GM21723 (cell line): ENCODE measurements around the gene MYL6.

Experiments used
- ATAC-seq: cut with Tn5 transposase; IDR thresholded peaks from one replicate; pipeline ENCODE4 v1.9.1; 2021; ENCODE audit warnings: mild to moderate bottlenecking, moderate library complexity; ENCODE audit not compliant: unreplicated experiment

MYL6 gene

DNA sequence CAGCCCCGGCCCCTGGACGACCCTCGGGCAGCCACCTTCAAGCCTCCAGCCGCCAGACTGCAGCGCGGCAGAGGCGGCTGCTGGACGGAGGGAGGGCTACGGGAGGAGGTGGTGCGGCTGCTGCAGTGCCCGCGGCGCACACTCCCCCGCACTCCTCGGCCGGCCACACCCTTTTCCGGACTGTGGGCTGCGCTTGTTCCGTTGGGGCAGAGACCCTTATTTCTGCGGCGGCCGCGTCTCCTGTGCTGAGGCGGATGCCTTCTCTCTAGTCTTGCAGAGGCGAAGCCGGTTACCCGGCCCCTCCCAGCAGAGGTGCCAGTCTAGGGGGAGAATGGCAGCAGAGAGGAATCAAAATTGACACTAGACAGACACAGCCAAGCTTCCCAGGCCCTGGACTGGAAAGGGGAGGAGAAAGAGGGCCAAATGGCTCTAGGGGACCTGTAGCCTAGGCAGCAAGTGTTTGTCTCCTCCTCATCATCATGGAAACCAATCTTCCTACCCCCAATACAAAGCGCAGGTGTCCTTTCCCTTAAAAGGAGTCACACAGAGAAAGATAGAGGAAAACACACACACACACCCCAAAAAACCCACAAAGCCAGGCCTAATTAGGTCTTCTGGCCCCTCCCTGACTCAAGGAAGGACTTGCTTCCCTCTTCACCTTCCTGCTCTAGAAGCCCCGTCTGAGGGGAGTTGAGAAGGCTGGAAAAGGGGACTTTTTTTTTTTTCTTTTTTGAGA, 28.8 kb upstream of the MYL6 start:
- ATAC-seq: peak; percentile 32

DNA sequence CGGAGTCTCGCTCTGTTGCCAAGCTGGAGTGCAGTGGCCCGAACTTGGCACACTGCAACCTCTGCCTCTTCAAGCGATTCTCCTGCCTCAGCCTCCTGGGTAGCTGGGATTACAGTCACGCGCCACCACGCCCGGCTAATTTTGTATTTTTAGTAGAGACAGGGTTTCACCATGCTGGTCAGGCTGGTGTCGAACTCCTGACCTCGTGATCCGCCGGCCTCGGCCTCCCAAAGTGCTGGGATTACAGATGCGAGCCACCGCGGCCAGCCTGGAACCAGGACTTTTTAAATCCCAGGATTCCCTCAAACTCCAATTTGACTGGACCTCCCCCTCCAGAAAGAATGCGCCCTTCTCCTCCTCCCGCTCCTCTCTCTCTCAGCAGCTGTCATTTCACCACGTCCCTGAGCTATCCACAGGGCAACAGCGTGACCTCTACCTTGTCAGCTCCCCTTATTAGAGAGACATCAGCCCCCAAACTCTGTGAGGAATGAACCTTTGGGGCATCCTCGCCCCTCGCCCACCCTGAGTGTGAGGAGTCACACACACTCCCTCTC, 28.1 kb upstream of the MYL6 start:
- ATAC-seq: no peak

DNA sequence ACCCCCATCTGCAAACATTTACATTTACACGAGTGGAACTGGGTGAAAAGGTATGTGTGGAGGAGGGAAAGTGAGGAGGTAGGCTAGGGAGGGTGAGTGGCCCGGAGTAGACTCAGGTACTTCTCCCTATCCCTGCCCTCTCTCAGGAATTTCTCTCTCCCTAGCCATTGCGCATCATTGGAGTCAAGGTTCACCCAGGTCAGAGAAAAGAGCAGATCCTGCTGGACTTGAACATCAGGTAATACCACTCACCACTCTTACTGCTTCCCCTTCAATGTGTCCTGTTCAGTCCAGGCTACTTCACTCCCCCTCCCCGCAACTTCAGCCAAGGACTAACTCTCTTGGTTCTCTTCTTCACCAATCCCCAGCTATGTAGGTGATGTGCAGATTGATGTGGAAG, 27.3 kb upstream of the MYL6 start:
- no peak for ATAC-seq

DNA sequence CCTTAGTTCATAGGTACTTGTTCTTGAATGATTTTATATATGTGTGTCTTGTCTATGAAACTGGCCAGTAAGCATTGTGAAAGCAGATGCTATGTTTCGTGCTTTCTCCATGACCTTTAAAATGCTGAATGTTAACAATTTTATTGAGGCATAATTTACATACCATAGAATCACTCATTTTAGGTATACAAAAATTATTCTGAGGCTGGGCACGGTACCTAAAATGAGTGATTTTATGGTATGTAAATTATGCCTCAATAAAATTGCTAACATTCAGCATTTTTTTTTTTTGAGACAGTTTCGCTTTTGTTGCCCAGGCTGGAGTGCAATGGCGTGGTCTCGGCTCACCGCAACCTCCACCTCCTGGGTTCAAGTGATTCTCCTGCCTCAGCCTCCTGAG, 23.3 kb upstream of the MYL6 start:
- no peak for ATAC-seq

DNA sequence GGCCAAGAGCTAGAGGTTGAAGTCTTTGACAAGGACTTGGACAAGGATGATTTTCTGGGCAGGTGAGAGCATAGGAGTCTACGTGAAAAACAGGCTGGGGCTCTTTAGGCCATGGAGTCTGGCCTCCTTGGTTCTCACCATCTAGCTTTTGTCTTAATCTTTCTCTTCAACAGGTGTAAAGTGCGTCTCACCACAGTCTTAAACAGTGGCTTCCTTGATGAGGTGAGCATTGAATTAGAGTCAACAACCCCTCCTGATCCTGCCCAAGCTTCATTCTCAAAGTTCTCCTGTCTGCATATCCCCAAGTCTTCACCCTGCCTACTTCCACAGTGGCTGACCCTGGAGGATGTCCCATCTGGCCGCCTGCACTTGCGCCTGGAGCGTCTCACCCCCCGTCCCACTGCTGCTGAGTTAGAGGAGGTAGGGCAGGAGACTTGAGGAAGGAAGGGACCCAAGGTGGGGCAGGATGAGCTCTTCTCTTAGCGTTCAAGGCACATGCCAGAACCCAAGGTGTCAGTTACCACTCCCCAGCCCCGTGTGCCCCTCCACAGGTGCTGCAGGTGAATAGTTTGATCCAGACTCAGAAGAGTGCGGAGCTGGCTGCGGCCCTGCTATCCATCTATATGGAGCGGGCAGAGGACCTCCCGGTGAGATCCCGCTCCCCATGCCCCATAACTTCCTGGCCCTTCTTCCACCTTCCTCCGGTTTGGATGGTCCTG, 20.1 kb upstream of the MYL6 start:
- no peak for ATAC-seq

DNA sequence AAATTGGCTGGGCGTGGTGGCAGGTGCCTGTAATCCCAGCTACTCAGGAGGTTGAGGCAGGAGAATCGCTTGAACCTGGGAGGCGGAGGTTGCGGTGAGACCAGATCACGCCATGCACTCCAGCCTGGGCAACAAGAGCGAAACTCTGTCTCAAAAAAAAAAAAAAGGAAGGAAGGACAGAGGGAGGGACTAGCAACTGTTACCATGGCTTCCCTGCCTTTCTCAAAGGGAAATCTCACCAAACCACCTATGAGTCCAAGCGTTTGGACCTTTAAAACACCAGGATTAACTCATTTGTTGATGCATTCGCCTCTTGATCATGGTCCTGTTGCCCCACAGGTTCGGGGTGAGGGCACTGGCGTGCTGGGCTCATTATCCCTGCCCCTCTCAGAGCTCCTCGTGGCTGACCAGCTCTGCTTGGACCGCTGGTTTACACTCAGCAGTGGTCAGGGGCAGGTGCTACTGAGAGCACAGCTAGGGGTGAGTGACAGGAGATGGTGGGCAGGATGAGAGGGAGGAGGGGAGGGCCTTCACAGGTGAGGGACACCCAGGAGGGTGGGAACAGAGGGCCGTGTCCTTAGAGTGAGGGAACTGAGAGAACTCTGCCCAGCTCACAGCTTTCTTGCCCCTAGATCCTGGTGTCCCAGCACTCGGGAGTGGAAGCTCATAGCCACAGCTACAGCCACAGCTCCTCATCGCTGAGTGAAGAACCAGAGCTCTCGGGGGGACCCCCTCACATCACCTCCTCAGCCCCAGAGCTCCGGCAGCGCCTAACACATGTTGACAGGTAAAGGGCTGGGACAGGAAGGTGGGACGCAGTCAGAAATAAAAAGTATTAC, 16.0 kb upstream of the MYL6 start:
- no peak for ATAC-seq

DNA sequence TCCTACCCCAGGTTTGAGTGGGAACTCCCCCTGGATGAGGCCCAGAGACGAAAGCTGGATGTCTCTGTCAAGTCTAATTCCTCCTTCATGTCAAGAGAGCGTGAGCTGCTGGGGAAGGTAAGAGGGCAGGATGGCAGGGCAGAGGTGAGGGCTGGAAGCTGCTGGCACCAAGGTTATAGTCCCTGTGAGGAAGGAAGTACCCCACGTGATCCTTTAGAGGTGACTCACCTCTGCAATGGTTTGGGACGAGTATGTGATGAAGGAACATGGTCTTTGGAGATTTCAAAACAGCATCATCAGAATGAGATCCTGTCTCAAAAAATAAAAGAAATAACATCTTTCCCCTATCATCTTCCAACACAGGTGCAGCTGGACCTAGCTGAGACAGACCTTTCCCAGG, 14.9 kb upstream of the MYL6 start:
- ATAC-seq: no peak

DNA sequence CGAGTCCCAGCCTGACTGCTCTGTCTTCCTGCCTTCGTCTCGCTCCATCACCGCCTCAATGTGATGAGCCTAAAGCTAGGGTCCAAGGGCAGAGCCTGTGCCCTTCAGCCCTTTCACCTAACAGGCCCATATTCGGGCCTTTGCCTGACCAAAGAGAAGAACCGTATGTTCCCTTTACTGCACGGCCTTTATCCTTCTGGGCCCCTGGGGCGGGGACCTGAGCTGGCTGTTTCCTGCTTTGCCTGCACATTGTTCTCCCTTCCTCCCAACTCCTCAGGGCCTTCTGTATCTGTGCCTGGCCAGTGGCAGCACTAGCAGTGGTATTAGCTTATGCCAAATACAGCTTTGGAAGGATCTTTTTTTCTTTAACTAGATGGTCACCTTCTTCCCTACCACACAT, 14.3 kb upstream of the MYL6 start:
- no peak for ATAC-seq

DNA sequence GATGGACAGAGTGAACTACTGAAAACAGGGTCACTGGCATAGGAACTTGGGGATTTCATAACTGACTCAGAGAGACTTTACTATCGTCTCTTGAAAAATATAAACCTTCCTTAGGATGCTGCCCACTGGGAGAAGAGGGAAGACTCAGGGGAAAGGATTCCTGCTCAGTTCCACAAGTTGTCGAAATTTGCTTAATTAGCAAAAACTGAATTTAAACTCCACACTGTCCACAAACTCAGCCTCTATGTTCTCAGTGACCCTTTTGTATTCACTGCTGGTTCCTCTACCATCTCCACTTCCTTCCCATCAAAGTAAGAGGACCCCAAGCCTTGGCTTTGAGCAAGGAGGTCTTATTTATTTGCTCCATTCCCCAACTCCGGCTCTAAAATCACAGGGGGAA, 12.9 kb upstream of the MYL6 start:
- ATAC-seq: no peak

DNA sequence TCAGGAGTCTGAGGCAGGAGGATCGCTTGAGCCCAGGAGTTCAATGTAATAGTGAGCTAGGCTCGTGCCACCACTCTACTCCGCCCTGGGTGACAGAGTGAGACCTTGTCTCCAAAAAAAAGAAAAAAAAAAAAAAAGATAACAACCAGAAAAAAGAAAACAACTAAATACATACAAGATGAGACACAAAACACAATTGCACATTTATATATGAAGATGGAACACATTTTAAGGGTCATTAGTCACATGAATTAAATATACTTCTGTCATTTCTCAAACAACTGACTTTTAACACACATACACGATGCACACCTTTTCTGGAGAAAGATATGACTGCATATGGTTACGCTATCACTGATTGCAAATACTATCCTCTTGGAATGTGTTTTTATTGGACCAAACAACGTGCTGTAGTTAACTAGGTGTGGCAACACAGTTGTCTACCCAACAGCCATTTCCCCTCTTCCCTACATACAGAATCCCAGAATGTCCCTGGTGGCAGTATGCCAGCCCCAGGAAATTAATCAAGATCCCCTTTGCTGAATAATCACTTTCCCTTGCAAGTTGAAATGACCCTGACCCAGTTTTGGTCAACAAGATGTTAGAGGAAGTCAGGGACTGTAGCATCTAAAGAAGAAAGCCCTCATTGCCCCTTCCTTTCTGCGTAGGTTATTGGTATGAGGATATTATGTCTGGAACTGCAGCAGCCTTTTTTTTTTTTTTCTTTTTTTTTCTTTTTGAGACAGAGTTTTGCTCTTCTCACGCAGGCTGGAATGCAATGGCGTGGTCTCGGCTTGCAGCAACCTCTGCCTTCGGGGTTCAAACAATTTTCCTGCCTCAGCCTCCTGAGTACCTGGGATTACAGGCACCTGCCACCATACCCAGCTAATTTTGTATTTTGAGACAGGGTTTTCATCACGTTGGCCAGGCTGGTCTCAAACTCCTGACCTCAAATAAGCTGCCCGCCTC, 11.4 kb upstream of the MYL6 start:
- ATAC-seq: no peak

DNA sequence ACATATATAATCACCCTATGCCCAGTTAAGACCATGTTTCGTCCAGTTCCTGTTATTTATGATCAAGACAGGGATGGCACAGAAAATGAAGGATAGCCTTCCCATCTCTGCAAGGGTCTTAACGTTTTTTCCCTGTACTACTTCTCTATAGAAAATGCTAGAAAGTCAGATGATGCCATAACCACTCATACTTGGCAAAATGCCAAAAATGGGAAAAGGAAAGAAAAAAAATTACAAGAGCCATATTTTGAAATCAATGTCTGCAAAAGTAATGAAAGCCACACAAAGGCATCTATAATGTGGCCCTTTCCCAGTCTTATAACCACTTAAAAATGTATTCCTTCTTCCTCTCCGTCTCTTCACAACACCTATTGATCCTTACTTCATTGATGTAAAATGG, 7.6 kb upstream of the MYL6 start:
- ATAC-seq: no peak

DNA sequence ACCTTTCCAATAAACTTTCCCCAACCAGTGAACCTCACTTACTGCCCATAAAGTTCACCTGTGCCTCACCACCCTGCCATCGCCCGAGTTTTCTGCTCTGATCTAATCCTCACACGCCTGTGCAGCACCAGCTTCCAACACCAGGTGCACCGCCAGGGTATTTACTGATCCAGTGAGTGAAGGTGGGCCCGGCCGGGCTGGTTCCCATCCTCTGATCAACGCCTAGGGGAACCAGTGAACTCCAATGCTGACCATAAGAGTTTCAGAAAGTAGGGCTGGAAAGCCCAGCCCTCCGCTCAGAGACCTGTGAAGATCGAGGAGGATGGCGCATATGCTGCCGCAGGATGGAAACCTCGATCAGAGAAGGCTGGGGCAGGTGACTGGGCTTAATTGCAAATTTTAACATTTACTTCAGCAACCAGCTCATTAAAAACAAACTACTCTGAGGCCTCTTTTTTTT, 6.5 kb upstream of the MYL6 start:
- peak; percentile 49 for ATAC-seq

DNA sequence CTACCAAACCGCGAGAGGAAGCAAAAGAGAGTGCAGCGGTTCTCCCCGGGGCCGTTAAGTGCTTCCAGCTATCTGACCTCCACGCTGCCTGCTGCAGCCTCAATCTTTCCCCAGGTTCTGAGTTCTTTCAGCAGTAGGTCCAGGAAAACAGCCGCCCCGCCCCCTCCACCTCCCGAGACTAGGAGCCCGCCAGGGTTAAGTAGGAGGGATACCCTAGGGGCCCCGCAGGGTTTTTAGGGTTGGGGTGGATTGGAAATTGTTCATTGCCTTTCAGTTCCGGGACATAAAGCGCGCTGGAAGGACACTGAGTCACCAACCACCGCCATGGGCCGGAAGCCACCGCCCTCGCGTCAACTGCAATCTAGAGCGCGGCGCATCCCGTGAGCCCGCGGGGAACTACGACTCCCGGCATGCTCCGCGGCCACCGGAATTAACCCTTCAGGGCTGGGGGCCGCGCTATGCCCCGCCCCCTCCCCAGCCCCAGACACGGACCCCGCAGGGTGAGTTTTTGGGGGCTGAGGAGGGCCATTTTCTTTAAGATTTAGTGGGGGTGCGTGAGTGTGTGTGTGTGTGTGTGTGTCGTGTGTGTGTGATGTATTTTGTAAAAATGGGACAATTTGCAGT, 5.9 kb upstream of the MYL6 start, which contains the start of gene MYL6B:
MYL6B (plus strand) TSS at position 456 of the 624 bp plus-strand sequence. CDS start 1,332 bp downstream, outside the sequence.
- ATAC-seq: peak; percentile 78

DNA sequence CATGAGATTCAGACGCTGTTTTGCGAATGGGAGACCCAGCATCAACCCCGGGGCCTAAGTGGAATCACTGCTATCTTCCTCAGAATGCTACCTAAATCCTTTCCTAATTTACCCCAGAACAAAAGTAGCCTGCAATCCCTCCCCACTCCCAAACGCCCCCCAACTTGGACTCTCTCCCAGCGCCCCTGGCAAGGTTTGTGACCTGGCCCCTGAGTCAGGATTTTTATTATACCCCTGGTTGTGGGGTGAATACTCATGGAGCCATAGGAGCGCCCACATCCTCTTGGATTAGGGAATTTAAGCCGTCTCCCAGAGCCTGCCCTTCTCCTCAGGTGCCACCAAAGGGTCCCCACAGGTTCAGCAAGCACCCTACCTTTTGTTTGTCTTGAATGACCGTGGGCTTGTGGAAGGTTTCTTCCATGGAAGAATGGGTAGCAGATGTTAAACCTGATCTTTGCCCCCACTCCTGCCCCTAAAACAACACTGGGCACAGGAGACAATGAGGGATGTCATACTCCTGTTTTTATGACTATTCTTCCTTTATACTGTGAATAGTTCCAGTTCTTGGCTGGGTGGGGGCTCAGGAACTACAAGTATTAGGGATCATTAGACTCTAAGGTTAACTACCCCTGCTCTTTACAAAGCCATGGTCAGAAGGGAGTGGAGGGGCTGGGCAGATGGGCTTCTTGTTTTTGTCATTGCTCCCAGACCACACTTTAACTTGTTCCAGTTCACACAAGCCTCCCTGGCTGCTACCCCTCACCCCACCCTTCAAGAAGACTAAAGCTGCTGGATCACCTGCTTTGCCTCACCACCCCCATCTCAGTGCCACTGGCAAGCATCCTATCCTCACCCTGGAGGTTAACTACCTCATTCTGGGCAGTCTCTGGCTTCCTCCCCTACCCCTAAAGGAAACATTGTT, 5.1 kb upstream of the MYL6 start:
- ATAC-seq: no peak

DNA sequence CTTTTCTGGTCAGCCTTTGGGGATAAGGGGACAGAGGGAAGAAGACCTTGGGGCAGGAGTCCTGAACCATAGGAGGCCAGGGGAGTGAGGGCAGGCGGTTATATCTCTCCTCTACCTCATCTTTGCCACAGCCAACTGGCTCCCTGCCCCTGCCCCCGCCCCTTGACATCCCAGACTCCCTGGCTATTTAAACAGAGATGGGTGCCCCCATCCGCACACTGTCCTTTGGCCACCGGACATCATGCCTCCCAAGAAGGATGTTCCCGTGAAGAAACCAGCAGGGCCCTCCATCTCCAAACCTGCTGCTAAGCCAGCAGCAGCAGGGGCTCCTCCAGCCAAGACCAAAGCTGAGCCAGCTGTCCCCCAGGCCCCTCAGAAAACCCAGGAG, 4.5 kb upstream of the MYL6 start:
- ATAC-seq: no peak

DNA sequence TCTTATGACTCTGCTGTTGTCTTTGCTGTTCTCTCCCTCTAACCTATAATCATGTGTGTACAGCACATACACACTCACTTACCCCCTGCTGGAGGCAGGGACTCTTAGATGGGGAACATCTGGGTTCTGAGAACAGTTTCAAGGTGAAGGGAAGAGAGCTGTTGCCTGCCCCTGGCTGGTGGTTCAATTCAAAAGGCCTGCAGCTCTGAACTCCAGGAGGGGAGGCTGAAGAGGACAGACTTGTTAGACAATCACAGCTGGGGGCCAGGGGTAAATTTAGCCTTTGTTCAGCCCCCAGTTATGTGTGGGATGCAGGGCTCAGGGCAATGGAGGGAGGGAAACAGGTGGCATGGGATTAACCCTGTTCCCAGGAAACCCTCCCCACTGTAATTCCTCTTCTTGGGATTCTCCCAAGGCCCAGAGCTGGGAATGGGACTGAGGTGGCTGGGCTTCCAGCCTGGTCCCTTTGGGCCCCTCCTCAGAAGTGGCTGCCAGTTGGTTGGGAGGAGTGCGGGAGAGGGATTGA, 3.9 kb upstream of the MYL6 start:
- no peak for ATAC-seq

DNA sequence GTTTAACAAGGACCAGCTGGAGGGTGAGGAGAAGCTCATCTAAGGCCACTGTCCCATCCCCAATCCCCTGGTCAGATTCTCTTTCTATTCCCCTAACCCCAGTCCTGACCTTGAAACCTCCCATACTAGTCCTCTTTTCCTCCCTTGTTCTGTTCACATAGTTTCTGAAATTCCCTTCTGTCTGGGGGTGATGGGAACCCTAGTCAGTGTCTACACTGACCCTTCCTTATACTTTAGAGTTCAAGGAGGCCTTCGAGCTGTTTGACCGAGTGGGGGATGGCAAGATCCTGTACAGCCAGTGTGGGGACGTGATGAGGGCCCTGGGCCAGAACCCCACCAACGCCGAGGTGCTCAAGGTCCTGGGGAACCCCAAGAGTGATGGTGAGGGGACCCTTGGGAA, 3.3 kb upstream of the MYL6 start:
- no peak for ATAC-seq

DNA sequence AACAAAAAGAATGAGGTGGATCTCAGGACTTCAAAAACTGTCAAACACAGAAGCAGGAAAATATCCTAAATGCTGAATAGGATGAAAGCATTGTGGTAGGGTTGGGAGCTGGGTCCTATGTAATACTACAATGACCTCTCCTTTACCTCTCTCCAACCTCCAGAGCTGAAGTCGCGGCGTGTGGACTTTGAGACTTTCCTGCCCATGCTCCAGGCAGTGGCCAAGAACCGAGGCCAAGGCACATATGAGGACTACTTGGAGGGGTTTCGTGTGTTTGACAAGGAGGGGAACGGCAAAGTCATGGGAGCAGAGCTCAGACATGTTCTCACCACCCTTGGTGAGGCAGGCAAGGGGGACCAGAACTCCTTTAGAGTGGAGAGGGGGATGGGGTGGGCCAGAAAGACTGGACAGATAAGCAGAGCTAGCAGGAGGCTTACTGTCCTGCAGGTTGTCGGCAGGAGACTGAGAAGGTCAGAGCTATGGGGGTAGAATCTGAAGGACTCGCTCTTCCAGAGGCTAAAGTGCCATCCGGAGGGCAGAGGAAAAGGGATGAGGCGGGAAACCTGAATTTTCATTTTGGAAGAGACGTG, 2.8 kb upstream of the MYL6 start:
- ATAC-seq: no peak
